ENCODE measurements around the gene HSPG2. TPM values are rescaled to one million over a fixed set of nuclear protein-coding genes. Genes with fewer than 3 reads are reported as not detected.

Gene HSPG2
- total and polyA plus RNA-seq, 10 of the 15 experiments (the other 5 are each of a cell fraction or from before 2014, with no cell fraction given), result 0.30 to 3.4 (median 0.73) TPM; not detected in 2

GRCh38 chr1:21782349-21782867 is 154.7 kb downstream of the HSPG2 start (continued):
- TF ChIP-seq RAD21 (IDR thresholded peaks at IDR 0.05; ENCODE audit: insufficient read depth, low read depth, low read length) (peak; percentile 68), FOXK2 (IDR thresholded peaks at IDR 0.05) (no peak), EED (IDR thresholded peaks at IDR 0.05; ENCODE audit: low read depth) (no peak), CREB1 (IDR thresholded peaks at IDR 0.05; ENCODE audit: low read depth) (peak; percentile 91), NR2F1 (conservative IDR thresholded peaks at IDR 0.05) (no peak; the same call in 1 of the 2 replicates), ESRRA (IDR thresholded peaks at IDR 0.05; ENCODE audit: low read length) (no peak), MEF2B (IDR thresholded peaks at IDR 0.05; ENCODE audit: partially characterized antibody, poor library complexity, severe bottlenecking) (no peak), SMC3 (IDR thresholded peaks at IDR 0.05; ENCODE audit: borderline replicate concordance, low read length) (peak; percentile 29; the same call in 1 of the 2 replicates), RAD51 (IDR thresholded peaks at IDR 0.05) (no peak), JUND (IDR thresholded peaks at IDR 0.05; ENCODE audit: low read depth, low read length) (0 out of 2 replicates have a peak, but pooled peaks have one; percentile 18), ZNF217 (IDR thresholded peaks at IDR 0.05) (no peak), CBX3 (IDR thresholded peaks at IDR 0.05; ENCODE audit: borderline replicate concordance, low read depth) (no peak), SREBF2 (IDR thresholded peaks at IDR 0.05; ENCODE audit: low read length) (no peak), GABPA (IDR thresholded peaks at IDR 0.05; ENCODE audit: low read depth) (no peak), POLR2AphosphoS5 (IDR thresholded peaks at IDR 0.05; ENCODE audit: low read length) (peak; percentile 60), SMAD1 (IDR thresholded peaks at IDR 0.05; ENCODE audit: low read depth, partially characterized antibody) (no peak), NBN (IDR thresholded peaks at IDR 0.05) (peak; percentile 85; the same call in 1 of the 2 replicates), HSF1 (IDR thresholded peaks at IDR 0.05; ENCODE audit: low read depth, low read length) (no peak)
- TF ChIP-seq, protein P1, sequence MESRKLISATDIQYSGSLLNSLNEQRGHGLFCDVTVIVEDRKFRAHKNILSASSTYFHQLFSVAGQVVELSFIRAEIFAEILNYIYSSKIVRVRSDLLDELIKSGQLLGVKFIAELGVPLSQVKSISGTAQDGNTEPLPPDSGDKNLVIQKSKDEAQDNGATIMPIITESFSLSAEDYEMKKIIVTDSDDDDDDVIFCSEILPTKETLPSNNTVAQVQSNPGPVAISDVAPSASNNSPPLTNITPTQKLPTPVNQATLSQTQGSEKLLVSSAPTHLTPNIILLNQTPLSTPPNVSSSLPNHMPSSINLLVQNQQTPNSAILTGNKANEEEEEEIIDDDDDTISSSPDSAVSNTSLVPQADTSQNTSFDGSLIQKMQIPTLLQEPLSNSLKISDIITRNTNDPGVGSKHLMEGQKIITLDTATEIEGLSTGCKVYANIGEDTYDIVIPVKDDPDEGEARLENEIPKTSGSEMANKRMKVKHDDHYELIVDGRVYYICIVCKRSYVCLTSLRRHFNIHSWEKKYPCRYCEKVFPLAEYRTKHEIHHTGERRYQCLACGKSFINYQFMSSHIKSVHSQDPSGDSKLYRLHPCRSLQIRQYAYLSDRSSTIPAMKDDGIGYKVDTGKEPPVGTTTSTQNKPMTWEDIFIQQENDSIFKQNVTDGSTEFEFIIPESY (IDR thresholded peaks at IDR 0.05), result no peak
- TF ChIP-seq, protein P2, sequence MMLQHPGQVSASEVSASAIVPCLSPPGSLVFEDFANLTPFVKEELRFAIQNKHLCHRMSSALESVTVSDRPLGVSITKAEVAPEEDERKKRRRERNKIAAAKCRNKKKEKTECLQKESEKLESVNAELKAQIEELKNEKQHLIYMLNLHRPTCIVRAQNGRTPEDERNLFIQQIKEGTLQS (IDR thresholded peaks at IDR 0.05; ENCODE audit: borderline replicate concordance, extremely low read depth, low read depth, low read length), result no peak
- TF ChIP-seq, protein P3, sequence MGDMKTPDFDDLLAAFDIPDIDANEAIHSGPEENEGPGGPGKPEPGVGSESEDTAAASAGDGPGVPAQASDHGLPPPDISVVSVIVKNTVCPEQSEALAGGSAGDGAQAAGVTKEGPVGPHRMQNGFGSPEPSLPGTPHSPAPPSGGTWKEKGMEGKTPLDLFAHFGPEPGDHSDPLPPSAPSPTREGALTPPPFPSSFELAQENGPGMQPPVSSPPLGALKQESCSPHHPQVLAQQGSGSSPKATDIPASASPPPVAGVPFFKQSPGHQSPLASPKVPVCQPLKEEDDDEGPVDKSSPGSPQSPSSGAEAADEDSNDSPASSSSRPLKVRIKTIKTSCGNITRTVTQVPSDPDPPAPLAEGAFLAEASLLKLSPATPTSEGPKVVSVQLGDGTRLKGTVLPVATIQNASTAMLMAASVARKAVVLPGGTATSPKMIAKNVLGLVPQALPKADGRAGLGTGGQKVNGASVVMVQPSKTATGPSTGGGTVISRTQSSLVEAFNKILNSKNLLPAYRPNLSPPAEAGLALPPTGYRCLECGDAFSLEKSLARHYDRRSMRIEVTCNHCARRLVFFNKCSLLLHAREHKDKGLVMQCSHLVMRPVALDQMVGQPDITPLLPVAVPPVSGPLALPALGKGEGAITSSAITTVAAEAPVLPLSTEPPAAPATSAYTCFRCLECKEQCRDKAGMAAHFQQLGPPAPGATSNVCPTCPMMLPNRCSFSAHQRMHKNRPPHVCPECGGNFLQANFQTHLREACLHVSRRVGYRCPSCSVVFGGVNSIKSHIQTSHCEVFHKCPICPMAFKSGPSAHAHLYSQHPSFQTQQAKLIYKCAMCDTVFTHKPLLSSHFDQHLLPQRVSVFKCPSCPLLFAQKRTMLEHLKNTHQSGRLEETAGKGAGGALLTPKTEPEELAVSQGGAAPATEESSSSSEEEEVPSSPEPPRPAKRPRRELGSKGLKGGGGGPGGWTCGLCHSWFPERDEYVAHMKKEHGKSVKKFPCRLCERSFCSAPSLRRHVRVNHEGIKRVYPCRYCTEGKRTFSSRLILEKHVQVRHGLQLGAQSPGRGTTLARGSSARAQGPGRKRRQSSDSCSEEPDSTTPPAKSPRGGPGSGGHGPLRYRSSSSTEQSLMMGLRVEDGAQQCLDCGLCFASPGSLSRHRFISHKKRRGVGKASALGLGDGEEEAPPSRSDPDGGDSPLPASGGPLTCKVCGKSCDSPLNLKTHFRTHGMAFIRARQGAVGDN (IDR thresholded peaks at IDR 0.05), result peak; percentile 42; the same call in 1 of the 2 replicates
- TF ChIP-seq, protein P4, sequence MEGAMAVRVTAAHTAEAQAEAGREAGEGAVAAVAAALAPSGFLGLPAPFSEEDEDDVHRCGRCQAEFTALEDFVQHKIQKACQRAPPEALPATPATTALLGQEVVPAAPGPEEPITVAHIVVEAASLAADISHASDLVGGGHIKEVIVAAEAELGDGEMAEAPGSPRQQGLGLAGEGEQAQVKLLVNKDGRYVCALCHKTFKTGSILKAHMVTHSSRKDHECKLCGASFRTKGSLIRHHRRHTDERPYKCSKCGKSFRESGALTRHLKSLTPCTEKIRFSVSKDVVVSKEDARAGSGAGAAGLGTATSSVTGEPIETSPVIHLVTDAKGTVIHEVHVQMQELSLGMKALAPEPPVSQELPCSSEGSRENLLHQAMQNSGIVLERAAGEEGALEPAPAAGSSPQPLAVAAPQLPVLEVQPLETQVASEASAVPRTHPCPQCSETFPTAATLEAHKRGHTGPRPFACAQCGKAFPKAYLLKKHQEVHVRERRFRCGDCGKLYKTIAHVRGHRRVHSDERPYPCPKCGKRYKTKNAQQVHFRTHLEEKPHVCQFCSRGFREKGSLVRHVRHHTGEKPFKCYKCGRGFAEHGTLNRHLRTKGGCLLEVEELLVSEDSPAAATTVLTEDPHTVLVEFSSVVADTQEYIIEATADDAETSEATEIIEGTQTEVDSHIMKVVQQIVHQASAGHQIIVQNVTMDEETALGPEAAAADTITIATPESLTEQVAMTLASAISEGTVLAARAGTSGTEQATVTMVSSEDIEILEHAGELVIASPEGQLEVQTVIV (IDR thresholded peaks at IDR 0.05; ENCODE audit: borderline replicate concordance, partially characterized antibody), result no peak

Data from GM12878 (cell line).